ENCODE measurements around the gene SDC4.

The SDC4 gene

GRCh38 chr20:45343532-45344167, 4.6 kb downstream of the SDC4 start:
- no peak for DNase-seq (ENCODE audit: low spot score)

GRCh38 chr20:45342855-45343531, 5.2 kb downstream of the SDC4 start:
- DNase-seq (ENCODE audit: low spot score) = no peak

- DNase-seq (ENCODE audit: low spot score) = no peak
Measured at GRCh38 chr20:45341939-45342854, 6.0 kb downstream of the SDC4 start.

- no peak for DNase-seq (ENCODE audit: low spot score)
Measured at GRCh38 chr20:45341579-45341938, 6.7 kb downstream of the SDC4 start.

GRCh38 chr20:45340951-45341350, 7.3 kb downstream of the SDC4 start:
- DNase-seq (ENCODE audit: low spot score) = no peak

GRCh38 chr20:45340236-45340847, 7.9 kb downstream of the SDC4 start:
- DNase-seq (ENCODE audit: low spot score) = no peak

- no peak for DNase-seq (ENCODE audit: low spot score)
Measured at GRCh38 chr20:45339799-45340198, 8.4 kb downstream of the SDC4 start.

GRCh38 chr20:45339084-45339483, 9.1 kb downstream of the SDC4 start:
- no peak for DNase-seq (ENCODE audit: low spot score)

GRCh38 chr20:45338121-45339030, 9.8 kb downstream of the SDC4 start:
- DNase-seq (ENCODE audit: low spot score) = no peak

GRCh38 chr20:45337367-45338120, 10.7 kb downstream of the SDC4 start:
- no peak for DNase-seq (ENCODE audit: low spot score)

- DNase-seq (ENCODE audit: low spot score) = no peak
Measured at GRCh38 chr20:45336530-45337366, 11.5 kb downstream of the SDC4 start.

GRCh38 chr20:45330476-45330875, 17.7 kb downstream of the SDC4 start:
- no peak for DNase-seq (ENCODE audit: low spot score)

- DNase-seq (ENCODE audit: low spot score) = no peak
Measured at GRCh38 chr20:45329497-45330319, 18.5 kb downstream of the SDC4 start.

- no peak for DNase-seq (ENCODE audit: low spot score)
Measured at GRCh38 chr20:45328451-45328850, 19.8 kb downstream of the SDC4 start.

GRCh38 chr20:45325371-45325770, 22.9 kb downstream of the SDC4 start:
- no peak for DNase-seq (ENCODE audit: low spot score)

GRCh38 chr20:45323731-45324130, 24.5 kb downstream of the SDC4 start:
- no peak for DNase-seq (ENCODE audit: low spot score)

GRCh38 chr20:45322952-45323383, 25.3 kb downstream of the SDC4 start:
- no peak for DNase-seq (ENCODE audit: low spot score)

GRCh38 chr20:45320948-45321595, 27.2 kb downstream of the SDC4 start:
- no peak for DNase-seq (ENCODE audit: low spot score)

All from kidney capillary endothelial cell (primary cell).